ENCODE data around the gene FAM193B. TPM values are rescaled to one million over a fixed set of nuclear protein-coding genes. Genes with fewer than 3 reads are reported as not detected.
A peak's percentile ranks its signal among the peaks of the same experiment; 100 is the strongest.

Gene FAM193B
- total and polyA plus RNA-seq, 9 of the 15 experiments (the other 6 are each of a cell fraction or from before 2014, with no cell fraction given): 4.4 to 76.4 (median 37.3) TPM

GRCh38 chr5:177471610-177472356 lies 82.6 kb downstream of the FAM193B start:
- ATAC-seq: no peak
- BruUV-seq (replicated peaks): no TSS peak
- CTCF ChIA-PET (ENCODE audit: low intra/inter-chr PET ratio): no interaction called here
- no peaks in the 10 kb centered on the region for H3K9me1 ChIP-seq (ENCODE audit: control insufficient read depth, insufficient read depth, low read length)
- no peak for FAIRE-seq
- H3K4me1 ChIP-seq (replicated peaks in 1 of 2; ENCODE audit: control insufficient read depth in 2 of 2, insufficient read depth in 2 of 2, low read length in 2 of 2): peaks cover 20 to 64% of the 10 kb centered on the region in 2 experiments
- H3K4me3 ChIP-seq: peak overlapping the region; percentile 65; the same call in 1 of the 2 replicates
- no peak overlapping the region for H3K27ac ChIP-seq (ENCODE audit: extremely low read depth, low read depth, low read length)
- no peak overlapping the region for H2AFZ ChIP-seq (ENCODE audit: low read depth, low read length)
- POLR2A ChIA-PET: interaction anchor here (0.7 to 1.6 kb wide), 5 partner anchors 8 to 24 kb away, joined by 3 to 10 read pairs (median 4); no protein-coding TSS in a partner anchor
- TF ChIP-seq ETS1 (conservative IDR thresholded peaks at IDR 0.05; ENCODE audit: control insufficient read depth, low read depth, low read length) (0 out of 2 replicates have a peak, but pooled peaks have one; percentile 20), RBFOX2 (IDR thresholded peaks at IDR 0.05; ENCODE audit: low read depth, low read length) (peak; percentile 13; the same call in 1 of the 2 replicates)
- TF ChIP-seq, protein P1, sequence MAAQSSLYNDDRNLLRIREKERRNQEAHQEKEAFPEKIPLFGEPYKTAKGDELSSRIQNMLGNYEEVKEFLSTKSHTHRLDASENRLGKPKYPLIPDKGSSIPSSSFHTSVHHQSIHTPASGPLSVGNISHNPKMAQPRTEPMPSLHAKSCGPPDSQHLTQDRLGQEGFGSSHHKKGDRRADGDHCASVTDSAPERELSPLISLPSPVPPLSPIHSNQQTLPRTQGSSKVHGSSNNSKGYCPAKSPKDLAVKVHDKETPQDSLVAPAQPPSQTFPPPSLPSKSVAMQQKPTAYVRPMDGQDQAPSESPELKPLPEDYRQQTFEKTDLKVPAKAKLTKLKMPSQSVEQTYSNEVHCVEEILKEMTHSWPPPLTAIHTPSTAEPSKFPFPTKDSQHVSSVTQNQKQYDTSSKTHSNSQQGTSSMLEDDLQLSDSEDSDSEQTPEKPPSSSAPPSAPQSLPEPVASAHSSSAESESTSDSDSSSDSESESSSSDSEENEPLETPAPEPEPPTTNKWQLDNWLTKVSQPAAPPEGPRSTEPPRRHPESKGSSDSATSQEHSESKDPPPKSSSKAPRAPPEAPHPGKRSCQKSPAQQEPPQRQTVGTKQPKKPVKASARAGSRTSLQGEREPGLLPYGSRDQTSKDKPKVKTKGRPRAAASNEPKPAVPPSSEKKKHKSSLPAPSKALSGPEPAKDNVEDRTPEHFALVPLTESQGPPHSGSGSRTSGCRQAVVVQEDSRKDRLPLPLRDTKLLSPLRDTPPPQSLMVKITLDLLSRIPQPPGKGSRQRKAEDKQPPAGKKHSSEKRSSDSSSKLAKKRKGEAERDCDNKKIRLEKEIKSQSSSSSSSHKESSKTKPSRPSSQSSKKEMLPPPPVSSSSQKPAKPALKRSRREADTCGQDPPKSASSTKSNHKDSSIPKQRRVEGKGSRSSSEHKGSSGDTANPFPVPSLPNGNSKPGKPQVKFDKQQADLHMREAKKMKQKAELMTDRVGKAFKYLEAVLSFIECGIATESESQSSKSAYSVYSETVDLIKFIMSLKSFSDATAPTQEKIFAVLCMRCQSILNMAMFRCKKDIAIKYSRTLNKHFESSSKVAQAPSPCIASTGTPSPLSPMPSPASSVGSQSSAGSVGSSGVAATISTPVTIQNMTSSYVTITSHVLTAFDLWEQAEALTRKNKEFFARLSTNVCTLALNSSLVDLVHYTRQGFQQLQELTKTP (IDR thresholded peaks at IDR 0.05; ENCODE audit: low read depth in 1 of 2, partially characterized antibody in 2 of 2): no peak
- peaks cover 36% of the 10 kb centered on the region for H3K79me2 ChIP-seq (ENCODE audit: control insufficient read depth, insufficient read depth, low read length)
- peak overlapping the region; percentile 82 for H3K4me2 ChIP-seq (ENCODE audit: insufficient read depth, low read length)
- peaks cover 39% of the 10 kb centered on the region; the same call in 1 of the 3 replicates for H3K36me3 ChIP-seq (ENCODE audit: control insufficient read depth, insufficient read depth, low read length)
- no peak for DNase-seq (ENCODE audit: extremely low read depth in 1 of 4, low spot score in 3 of 4)
- H4K20me1 ChIP-seq (replicated peaks; ENCODE audit: control insufficient read depth, insufficient read depth, low read length): no peaks in the 10 kb centered on the region; the same call in 1 of the 2 replicates
- WGBS (ENCODE audit: insufficient coverage, low coverage, missing lambda C conversion rate): 79% methylated on average over 12 of the region's 14 CpGs
- intact Hi-C loops (cut with micrococcal nuclease): no loop called here
- H3K9me3 ChIP-seq (replicated peaks; ENCODE audit: control insufficient read depth, insufficient read depth, low read depth, low read length): no peaks in the 10 kb centered on the region
- no peaks in the 10 kb centered on the region for H3K27me3 ChIP-seq (ENCODE audit: control insufficient read depth in 2 of 2, insufficient read depth in 2 of 2, low read length in 2 of 2)
- peak overlapping the region; percentile 77 to 97 for H3K9ac ChIP-seq (ENCODE audit: insufficient read depth in 1 of 2, low read depth in 2 of 2, low read length in 2 of 2)
- in situ Hi-C loops (cut with MboI): no loop called here

Data from K562 (cell line).